Neural progenitor cell (in vitro differentiated cells): Measurements from ENCODE around the gene GSG1L. TPM values are rescaled to one million over a fixed set of nuclear protein-coding genes. Genes with fewer than 3 reads are reported as not detected.

Experiments used
- DNase-seq: peaks from one replicate; pipeline ENCODE4 v3.0.0-alpha.2; 2016; ENCODE audit warnings: low spot score
- H2AFZ ChIP-seq: fragments of 200-600 bp; sonication (generic); replicated peaks from 2 replicates; pipeline ENCODE4 v1.6.1; 2016; ENCODE audit warnings: antibody characterized with exemption
- H3F3A ChIP-seq: fragments of 200-600 bp; sonication (generic); 2 replicates; pipeline ENCODE4 v1.6.1; 2016; ENCODE audit warnings: antibody characterized with exemption, low read depth
- H3K27ac ChIP-seq: fragments of 200-600 bp; sonication (generic); 2 replicates; pipeline ENCODE4 v1.5.1; 2016; ENCODE audit warnings: mild to moderate bottlenecking
- H3K27me3 ChIP-seq: fragments of 200-600 bp; sonication (generic); 2 replicates; pipeline ENCODE4 v1.6.1; 2016; ENCODE audit warnings: mild to moderate bottlenecking, moderate library complexity
- H3K36me3 ChIP-seq: fragments of 200-600 bp; sonication (generic); 2 replicates; pipeline ENCODE4 v1.5.1; 2016
- H3K4me1 ChIP-seq: fragments of 200-600 bp; sonication (generic); 2 replicates; pipeline ENCODE4 v1.6.1; 2016; ENCODE audit warnings: mixed run types
- H3K4me2 ChIP-seq: fragments of 200-600 bp; sonication (generic); 2 replicates; pipeline ENCODE4 v1.6.1; 2016
- H3K4me3 ChIP-seq: fragments of 200-600 bp; sonication (generic); 2 replicates; pipeline ENCODE4 v1.5.1; 2016
- H3K79me2 ChIP-seq: fragments of 200-600 bp; sonication (generic); 2 replicates; pipeline ENCODE4 v1.6.1; 2016; ENCODE audit warnings: low read depth
- H3K9ac ChIP-seq: fragments of 200-600 bp; sonication (generic); 2 replicates; pipeline ENCODE4 v1.6.1; 2016
- H3K9me3 ChIP-seq: fragments of 200-600 bp; sonication (generic); 2 replicates; pipeline ENCODE4 v1.5.1; 2016; ENCODE audit warnings: low read depth
- H4K20me1 ChIP-seq: fragments of 200-600 bp; sonication (generic); 2 replicates; pipeline ENCODE4 v1.6.1; 2016; ENCODE audit warnings: low read depth
- H3K27ac Mint-ChIP-seq: 3 replicates; pipeline ENCODE4 v1.8.0; 2021; ENCODE audit warnings: mixed read lengths
- H3K27me3 Mint-ChIP-seq: 2 replicates; pipeline ENCODE4 v1.8.0; 2022; ENCODE audit warnings: low read depth, mild to moderate bottlenecking, inconsistent platforms, moderate library complexity, mixed read lengths; ENCODE audit not compliant: insufficient read depth
- H3K36me3 Mint-ChIP-seq: 3 replicates; pipeline ENCODE4 v1.8.0; 2021; ENCODE audit warnings: mixed read lengths
- H3K4me1 Mint-ChIP-seq: 3 replicates; pipeline ENCODE4 v1.8.0; 2021; ENCODE audit warnings: mixed read lengths
- H3K4me3 Mint-ChIP-seq: 3 replicates; pipeline ENCODE4 v1.8.0; 2021; ENCODE audit warnings: mild to moderate bottlenecking, moderate library complexity, mixed read lengths
- H3K9me3 Mint-ChIP-seq: 3 replicates; pipeline ENCODE4 v1.8.0; 2020; ENCODE audit warnings: mixed read lengths
- CTCF ChIP-seq: fragments of 200-600 bp; sonication (generic); IDR thresholded peaks from 2 replicates; pipeline ENCODE4 v1.5.1; 2017; ENCODE audit warnings: antibody characterized with exemption, mild to moderate bottlenecking
- EZH2 ChIP-seq: fragments of 200-600 bp; sonication (generic); IDR thresholded peaks from 2 replicates; pipeline ENCODE4 v1.6.1; 2017; ENCODE audit warnings: antibody characterized with exemption, mild to moderate bottlenecking, moderate library complexity
- EZH2phosphoT487 ChIP-seq: fragments of 200-600 bp; sonication (generic); IDR thresholded peaks from 2 replicates; pipeline ENCODE4 v1.6.1; 2017; ENCODE audit warnings: antibody characterized with exemption
- total RNA-seq: library from RNA; depleted of rRNA; stranded (reverse); fragments of >200 nt; gene quantifications from 2 replicates; pipeline ENCODE4 v1.2.3, GENCODE V29; 2015; ENCODE audit warnings: low replicate concordance

The GSG1L gene
- total RNA-seq, 1 donor from 2014 or later, result not detected

- H3K27me3 Mint-ChIP-seq, result peaks cover 15% of the 10 kb centered on the region
- no peak overlapping the region for H3K27ac ChIP-seq
- H3K79me2 ChIP-seq, result no peaks in the 10 kb centered on the region
- H3K36me3 Mint-ChIP-seq, result no peaks in the 10 kb centered on the region
- no peak overlapping the region for H3K9ac ChIP-seq
- no peak for TF ChIP-seq EZH2
- no peak for TF ChIP-seq CTCF
- TF ChIP-seq EZH2phosphoT487, result no peak
- H3K9me3 ChIP-seq, result no peaks in the 10 kb centered on the region
- H3K4me1 Mint-ChIP-seq, result no peaks in the 10 kb centered on the region
- H3K27me3 ChIP-seq, result no peaks in the 10 kb centered on the region
- no peaks in the 10 kb centered on the region for H3K4me1 ChIP-seq
- H3K36me3 ChIP-seq, result no peaks in the 10 kb centered on the region
- no peaks in the 10 kb centered on the region for H3F3A ChIP-seq
- H3K4me3 ChIP-seq, result no peak overlapping the region
- no peak overlapping the region for H2AFZ ChIP-seq
- DNase-seq, result no peak
- no peak overlapping the region for H3K27ac Mint-ChIP-seq
- peaks cover 10% of the 10 kb centered on the region for H3K9me3 Mint-ChIP-seq
- H4K20me1 ChIP-seq, result no peaks in the 10 kb centered on the region
- H3K4me3 Mint-ChIP-seq, result no peak overlapping the region
- no peak overlapping the region for H3K4me2 ChIP-seq
Observed at GRCh38 chr16:27860091-27860490, 203.4 kb downstream of the GSG1L start.

- Histone ChIP-seq H3K4me1 (no peaks in the 10 kb centered on the region), H3K27ac (no peak overlapping the region), H3F3A (no peaks in the 10 kb centered on the region), H3K27me3 (no peaks in the 10 kb centered on the region), H3K4me2 (no peak overlapping the region), H3K4me3 (no peak overlapping the region), H4K20me1 (no peaks in the 10 kb centered on the region), H3K9ac (no peak overlapping the region), H3K79me2 (no peaks in the 10 kb centered on the region), H3K36me3 (no peaks in the 10 kb centered on the region), H3K9me3 (no peaks in the 10 kb centered on the region), H2AFZ (no peak overlapping the region)
- TF ChIP-seq EZH2phosphoT487, result no peak
- TF ChIP-seq EZH2, result no peak
- TF ChIP-seq CTCF, result peak; percentile 57
- Mint-ChIP-seq H3K36me3 (no peaks in the 10 kb centered on the region), H3K9me3 (peaks cover 4% of the 10 kb centered on the region), H3K27me3 (peaks cover 13% of the 10 kb centered on the region), H3K4me1 (no peaks in the 10 kb centered on the region), H3K27ac (no peak overlapping the region), H3K4me3 (no peak overlapping the region)
- peak; percentile 58 for DNase-seq
Observed at GRCh38 chr16:27859020-27859419, 204.5 kb downstream of the GSG1L start.

GRCh38 chr16:27853651-27854050 lies 209.9 kb downstream of the GSG1L start:
- Histone ChIP-seq H2AFZ (no peak overlapping the region), H3F3A (no peaks in the 10 kb centered on the region)
- DNase-seq, result no peak

More at GRCh38 chr16:27853651-27854050, 209.9 kb downstream of the GSG1L start:
- H3K27me3 Mint-ChIP-seq, result peaks cover 28% of the 10 kb centered on the region
- Histone ChIP-seq H3K9me3 (no peaks in the 10 kb centered on the region), H3K4me1 (no peaks in the 10 kb centered on the region), H3K79me2 (no peaks in the 10 kb centered on the region), H3K27me3 (no peaks in the 10 kb centered on the region), H3K4me2 (no peak overlapping the region), H3K4me3 (no peak overlapping the region), H3K36me3 (no peaks in the 10 kb centered on the region), H4K20me1 (no peaks in the 10 kb centered on the region), H3K27ac (no peak overlapping the region), H3K9ac (no peak overlapping the region)
- H3K9me3 Mint-ChIP-seq, result no peaks in the 10 kb centered on the region
- H3K4me3 Mint-ChIP-seq, result no peak overlapping the region
- H3K4me1 Mint-ChIP-seq, result peaks cover 8% of the 10 kb centered on the region
- H3K36me3 Mint-ChIP-seq, result no peaks in the 10 kb centered on the region
- no peak overlapping the region for H3K27ac Mint-ChIP-seq
- TF ChIP-seq EZH2phosphoT487 (no peak), EZH2 (no peak), CTCF (no peak)
